ENCODE results near the gene POLD4.

Gene POLD4

DNA sequence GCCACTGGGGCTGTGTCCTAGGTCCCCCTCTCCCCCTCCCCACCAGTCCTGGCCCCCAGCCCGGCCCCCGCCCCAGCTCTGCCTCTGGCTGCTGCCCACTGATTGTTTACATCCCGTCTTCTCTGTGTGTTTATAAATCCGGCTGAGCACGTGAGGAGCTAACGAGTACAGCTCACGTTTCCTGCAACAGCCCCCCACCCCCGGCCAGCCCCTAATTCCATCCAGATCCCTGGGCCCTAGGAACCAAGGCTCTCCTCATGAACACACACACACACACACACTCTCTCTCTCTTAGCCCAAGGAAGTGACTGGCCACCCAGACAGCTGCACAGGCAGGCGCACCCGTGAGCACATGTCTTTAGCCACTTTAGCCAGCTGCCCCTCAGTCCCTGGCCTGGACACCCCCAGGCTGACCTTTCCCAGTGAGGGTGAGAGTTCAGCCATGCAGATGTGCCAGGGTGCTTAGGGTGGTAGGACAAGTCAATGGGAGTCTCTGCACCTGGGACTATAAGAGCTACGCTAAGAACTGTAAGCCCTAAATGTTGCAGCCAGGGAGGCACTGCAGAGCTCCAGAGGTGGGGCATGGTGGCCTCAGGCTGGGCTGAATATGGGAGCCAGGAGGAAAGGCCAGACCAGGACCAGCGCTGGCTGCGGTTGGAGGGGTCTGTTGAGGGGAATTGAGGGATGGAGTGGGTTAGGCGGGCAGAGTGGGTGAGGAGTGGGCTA is 17.2 kb upstream of the POLD4 start:
- DNase-seq = no peak

DNA sequence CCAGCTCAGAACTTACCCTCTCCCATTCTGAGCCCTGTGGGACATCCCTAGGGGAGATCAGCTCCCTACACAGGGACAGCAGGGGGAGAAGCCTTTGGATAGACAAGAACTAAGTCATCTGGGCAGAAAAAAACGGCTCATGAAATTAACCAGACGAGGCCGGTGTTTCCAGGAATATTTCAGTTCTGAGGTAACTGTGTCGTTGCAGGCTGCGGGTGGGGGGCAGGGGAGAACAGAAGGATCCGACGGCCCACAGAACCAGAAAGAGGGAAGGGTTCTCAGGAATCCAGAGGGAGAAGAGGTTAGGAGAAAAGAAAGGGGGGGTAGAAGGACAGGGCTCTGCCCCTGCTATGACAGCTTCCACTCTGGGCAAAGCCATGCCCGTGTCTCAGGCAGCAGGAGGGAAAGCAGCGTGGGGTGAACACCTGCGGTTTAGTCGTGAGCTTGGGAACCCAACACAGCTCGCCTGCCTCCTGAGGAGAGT is 16.5 kb upstream of the POLD4 start:
- DNase-seq = no peak

DNA sequence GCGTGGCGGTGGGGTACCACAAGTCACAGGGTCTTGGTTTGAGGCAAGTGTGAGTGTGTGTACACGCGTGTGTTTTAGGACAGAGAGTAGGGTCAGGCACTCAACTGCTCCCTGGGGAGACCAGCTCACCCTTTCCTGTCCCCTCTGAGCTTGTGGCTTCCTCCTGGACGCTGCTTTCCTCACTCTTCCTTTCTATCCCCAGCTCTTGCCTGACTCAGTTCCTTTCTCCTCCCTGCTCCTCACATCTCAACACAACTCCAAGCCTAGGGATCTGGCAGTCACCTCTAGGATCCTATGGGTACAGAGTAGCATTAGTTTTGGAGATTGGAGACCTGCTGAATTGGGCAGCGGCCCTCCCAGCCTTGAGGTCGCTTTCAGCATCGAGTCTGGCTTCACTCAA is 15.9 kb upstream of the POLD4 start:
- no peak for DNase-seq

DNA sequence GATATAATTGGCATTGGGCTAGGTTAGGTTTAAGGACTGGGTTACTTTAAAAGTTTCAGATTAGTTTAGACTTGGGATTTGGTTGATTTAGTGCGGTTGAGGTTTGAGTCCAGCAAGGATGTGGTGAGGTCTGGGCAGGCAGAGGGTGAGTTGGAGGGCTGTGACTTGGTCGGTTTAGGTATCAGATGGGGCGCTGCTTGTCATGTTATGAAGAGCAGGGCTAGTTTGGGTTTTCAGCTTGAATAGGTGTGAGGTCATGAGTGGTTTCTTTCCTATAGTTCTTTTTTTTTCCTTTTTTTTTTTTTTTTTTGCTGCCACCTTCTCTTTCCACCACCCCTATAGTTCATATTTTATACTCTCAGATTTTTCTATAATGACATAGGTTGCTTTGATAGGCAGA is 15.3 kb upstream of the POLD4 start:
- DNase-seq = no peak

DNA sequence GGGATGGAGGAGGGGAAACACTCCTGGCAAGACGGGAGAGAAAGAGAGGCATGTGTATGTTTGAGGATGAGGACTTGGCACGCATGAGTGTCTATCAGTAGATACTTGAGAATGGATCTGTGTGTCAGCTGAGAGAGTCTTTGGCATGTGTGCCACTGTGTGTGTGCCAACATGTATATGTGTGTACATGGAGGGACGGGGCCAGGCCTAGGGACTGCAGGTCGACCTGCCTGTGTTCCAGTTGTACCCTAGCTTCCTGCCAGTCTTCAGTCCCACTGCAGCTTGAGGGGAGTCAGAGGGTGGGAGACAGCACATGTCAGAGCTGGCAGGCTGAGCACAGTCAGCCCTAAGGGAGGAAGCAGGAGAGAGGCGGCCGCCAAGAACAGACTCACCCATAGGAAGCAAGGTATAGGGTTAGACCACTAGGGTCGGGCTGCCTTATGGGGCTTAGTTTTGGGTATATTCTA is 14.4 kb upstream of the POLD4 start:
- no peak for DNase-seq

DNA sequence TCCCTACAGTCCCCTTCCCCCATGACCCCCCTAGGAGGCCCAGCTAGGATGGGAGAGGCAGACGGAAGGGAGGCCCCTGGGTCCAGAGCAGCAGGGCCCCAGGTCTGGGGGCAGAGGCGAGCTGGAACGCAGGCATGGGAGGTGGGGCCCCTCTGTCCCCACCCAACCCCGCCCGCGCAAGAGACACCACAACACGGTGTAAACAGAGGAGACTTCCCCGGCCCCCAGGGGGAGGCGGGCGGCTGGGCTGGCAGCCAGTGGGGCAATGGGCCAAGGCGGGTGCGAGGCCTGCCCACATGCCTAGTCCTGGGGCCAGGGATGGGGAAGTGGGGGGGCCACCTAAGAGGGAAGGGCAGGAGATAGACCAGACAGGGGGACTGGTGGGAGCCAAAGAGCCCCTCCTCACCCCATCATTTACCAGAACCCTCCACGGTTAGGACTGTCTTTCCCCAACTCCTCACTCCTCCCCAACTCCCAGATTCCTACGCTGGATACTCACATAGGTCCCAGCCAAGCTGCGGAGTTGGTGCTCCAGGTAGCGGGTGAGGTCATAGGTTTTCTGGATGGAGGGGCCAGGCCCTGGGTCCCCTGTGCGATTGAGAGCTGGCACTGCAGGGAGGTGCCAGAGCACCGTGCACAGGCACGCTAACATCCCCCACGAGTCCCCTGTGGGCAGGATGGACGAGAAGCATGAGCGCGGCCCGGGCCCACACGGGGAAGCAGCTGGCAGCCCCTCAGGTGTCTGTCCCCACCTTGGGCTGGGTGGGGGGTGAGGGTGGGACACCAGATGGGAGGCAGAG is 13.8 kb upstream of the POLD4 start:
- DNase-seq = no peak

DNA sequence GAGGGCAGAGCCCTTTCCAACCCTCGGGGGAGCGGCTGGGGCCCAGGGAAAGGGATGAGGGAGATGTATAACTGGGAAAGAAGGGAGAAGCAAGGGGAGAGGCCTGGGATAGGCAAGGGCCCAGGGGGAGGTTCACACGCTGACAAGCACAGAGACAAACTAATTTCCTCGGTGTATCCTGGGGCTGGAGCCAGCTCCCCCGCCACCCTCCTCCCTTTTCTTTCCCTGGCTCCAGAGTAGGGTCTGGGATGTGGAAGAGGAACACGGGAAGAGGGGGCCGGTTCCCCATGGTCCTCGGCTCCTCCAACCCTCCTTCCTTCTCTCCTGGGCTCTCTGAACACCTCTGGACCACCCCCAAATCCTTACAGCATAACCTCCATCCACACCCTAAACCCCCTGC is 13.2 kb upstream of the POLD4 start:
- DNase-seq = no peak

DNA sequence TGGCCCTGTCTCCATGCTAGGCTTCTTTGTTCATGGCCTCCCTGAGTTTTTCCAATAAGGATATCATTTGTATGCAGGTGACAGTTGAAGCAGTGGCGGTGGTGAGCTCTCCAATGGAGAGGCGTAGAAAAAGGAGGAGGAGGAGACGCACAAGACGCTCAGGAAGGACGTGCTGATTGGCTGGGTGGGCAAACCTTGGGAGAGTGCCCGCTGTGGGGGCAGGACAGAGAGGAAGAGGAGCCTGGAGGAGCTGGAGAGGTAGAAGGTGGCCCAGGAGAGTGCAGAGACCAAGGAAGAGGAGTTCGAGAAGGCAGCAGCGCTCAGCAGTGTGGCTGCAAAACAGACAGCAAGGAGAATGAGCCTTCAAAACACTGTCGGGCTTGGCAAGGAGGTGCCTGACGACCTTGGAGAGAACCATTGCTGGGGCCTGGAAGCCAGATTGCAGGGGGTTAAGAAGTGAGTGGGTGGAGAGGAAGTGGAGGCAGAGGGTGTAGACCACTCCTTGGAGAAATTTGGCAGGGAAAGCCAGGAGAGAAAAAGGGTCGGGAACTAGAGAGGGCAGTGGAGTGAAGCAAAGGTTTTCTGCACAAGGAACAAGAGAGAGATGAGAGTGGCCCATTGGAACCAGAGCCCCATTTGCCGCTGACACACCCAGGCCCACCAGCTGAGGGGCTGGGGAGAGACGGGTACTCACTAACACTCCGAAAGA is 12.5 kb upstream of the POLD4 start:
- peak; percentile 56 to 61 for DNase-seq

DNA sequence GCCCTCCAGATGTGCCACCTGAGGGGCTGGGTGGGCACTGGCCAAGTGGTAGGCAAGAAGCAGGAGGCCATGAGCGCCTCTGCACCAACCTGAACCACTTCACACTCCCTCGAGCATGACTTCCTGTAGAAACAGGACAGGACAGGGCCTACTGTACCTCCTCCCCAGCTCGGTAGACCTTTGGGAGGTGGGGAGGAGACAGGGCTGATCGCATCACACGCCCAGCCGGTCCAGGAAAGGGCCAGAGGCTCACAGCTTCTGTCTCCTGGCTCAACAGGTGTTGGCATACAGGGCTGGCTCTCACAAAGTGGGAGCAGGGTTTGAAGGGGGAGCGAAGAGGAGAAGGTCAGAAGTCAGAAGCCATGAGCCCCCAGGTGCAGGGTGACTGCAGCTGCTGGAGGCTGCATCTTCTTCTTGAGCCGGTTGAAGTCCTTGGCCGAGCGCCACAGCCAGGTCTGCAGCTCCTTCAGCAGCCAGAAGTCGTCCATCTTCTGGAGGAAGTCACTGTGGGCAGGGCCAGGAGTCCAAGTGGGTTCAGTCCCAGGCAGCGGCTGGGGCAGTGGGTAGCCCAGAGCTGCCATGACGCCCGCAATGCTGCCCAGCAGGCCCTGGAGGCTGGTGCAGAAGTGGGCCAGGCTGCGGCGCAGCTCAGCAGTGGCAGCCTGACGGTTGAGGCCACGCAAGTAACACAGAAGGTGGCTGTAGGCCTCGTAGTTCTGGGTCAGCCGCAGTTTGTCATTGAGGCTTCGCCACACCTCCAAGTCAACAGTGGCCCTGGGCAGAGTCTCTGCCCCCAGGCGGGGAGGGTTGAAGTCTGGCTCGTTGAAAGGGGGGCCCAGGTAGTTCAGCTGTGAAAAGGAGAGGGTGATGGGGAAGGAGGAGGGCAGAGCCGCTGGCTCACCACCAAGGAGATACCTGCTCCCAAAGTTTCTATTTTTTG is 11.7 kb upstream of the POLD4 start:
- no peak for DNase-seq

DNA sequence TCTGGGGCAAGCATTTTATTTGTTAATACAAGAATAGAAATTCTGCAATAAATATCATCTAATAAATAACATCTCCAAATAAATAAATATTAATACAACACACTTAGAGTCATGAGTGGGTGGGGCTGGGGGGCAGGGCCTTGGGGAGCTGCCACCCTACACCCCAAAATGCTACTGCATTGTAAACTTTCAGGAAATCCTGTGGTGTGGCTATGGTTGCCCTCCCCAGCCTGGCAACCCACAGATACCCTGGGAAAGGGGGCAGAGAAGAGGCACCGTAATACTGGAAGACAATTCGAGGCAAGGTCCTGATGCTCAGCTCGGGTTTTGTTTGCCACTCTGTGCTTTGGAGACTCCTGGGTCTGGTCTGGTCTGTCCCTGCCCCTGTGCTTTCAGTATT is 10.8 kb upstream of the POLD4 start:
- no peak for DNase-seq

DNA sequence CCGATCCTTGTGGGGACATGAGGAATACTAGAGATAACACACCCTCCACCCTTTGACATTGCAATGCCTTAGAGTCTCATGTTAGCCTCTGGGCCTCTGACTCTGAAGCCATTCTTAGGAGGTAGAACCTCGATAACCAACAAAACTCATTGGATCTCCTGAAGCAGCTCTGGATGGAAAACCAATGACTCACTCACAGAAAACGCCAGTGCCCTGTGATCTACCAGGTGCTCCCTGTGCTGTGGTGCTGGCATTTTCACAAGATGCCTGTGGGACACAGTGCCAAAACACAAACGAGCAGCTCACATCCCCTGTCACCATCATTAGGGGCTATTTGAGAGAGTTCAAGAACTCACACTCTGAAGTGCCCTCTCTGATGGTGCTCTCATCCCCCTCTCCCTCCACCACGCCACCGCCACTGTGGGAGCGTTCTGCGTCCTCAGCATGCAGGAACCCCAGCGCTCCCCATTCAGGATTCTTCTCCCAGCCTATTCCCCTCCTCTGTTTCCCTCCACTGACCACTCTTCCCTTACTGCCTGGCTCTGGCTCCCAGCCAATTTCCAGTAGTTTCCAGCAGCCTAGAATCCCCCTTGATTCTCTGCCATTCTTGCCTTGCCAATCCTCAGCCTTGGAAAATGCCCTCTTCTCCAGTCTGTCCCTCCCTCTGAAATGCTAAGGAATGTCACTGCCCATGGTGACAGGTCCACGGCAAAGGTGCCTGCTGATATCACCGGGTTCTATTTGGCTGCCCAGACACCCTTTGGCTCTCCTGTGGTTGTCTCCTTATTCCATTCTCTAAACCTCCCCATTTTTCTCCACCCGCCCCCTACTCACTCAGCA is 4.7 kb upstream of the POLD4 start:
- no peak for DNase-seq

DNA sequence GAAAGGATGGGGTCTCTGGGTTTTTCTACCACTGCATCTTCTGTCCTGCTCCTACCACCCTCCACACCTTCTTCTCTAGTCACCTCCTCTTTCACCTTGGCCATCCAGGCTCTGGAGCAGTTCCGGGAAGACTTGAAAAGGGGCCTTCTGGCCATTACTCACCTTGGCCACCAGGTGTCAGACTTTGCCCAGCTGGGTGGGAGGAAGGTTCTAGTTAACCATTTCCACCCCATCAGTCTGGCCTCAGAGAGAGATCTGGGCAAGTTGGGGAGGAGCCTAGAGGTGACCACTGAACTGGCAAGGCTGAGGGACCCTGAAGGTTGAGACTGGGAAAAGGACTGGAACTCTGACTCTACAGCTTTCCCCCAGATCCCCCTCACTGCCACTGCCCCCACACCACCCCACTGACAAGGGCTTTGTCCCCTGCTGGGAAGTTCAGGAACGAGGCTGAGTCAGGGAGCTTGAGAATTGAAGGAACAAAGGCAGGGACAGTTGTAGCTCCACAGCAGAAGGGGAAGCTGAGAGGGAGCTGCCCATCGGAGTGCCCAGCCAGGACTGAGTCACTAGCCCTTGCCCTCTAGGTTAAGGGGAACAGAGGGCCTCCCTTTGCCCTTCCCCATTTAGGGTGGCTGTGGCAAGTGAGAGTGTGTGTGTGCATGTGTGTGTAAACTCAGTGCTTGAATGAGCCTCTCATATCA is 3.7 kb upstream of the POLD4 start:
- peak; percentile 64 to 87 for DNase-seq

DNA sequence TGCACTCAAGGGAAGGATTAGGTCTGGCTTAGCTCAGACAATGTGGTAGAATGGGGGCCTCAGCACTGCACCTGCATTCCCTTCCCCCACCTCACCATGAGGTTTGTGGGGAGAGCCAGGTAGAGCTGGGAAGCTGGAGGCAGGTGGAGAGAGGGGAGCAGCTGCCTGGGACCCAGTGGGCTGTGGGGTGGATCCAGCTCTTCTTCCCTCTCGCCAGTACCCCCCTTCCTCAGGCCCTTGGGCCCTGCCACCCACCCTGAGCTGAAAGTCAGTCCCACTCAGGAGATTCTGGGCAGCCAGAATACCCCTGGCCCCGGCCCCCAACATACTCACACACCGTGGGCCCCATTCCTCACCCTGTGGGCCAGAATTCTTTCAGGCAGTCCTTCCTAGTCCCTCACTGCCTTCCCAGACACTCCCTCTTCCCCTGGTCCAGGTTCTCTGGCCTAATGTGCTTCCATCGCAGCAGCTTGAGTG is 3.1 kb upstream of the POLD4 start:
- no peak for DNase-seq

DNA sequence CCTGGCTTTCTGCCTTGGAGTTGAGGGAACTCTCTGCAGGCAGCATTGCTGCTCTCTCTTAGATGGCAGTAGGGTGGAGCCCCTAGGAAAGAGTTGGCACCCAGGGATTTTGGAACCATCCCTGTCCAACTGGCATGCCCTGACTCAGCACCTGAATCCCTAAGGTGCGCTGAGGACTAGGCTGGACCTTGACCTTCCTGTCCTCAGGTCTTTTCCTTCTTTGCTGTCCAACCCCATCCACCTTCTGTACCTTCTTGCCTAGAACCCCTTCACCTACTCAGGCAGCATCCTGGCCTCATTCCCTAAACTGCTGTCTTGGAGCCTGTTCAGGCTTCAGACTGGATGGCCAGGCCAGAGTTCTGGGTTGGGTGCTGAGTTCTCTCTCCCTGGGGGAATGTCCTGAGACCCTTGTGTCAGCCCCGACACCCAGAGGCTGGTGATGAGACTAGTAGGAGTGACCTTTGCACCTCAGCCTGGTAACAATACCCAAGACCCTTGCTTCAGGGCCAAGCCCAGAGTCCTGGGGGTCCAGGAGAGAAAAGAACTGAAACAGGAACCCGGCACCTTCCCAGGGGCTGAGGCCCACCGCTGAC is 2.5 kb upstream of the POLD4 start:
- DNase-seq = no peak

DNA sequence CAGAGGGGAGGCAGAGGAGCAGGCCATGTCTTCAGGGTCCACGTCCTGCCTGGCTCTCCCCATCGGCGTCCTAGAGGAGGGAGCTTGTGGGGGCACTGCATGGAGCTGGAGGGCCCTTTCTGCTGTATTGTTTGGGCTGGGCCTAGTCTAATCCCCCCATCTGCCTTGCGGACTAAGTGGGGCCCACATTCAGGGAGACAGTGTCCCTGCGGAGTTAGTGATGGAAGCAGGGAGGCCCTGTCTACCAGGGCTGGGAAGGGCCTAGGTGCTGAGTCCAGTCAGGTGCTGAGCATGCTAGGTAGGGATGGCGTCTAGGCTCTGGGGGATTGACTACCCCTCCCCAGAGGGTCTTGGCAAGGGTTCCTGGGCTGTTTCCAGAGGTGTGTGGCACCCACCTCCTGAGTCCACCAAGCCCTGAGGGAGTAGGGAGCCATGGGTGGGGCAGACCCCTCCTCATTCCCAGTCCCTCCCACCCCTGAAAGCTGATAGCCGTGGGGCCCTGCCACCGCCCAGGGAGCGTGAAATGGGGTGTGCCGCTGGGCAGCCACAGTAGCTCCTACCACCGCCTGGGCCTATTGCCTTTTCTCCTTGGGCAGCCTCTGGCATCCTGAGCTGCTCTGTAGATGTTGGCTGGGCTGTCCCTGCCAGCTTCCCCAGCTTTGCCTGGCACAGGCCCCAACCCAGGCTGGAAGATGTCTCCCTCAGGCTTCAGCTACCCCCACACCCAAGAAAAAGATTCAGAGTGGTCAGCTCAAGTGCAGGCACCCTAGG is 1.9 kb upstream of the POLD4 start:
- no peak for DNase-seq

DNA sequence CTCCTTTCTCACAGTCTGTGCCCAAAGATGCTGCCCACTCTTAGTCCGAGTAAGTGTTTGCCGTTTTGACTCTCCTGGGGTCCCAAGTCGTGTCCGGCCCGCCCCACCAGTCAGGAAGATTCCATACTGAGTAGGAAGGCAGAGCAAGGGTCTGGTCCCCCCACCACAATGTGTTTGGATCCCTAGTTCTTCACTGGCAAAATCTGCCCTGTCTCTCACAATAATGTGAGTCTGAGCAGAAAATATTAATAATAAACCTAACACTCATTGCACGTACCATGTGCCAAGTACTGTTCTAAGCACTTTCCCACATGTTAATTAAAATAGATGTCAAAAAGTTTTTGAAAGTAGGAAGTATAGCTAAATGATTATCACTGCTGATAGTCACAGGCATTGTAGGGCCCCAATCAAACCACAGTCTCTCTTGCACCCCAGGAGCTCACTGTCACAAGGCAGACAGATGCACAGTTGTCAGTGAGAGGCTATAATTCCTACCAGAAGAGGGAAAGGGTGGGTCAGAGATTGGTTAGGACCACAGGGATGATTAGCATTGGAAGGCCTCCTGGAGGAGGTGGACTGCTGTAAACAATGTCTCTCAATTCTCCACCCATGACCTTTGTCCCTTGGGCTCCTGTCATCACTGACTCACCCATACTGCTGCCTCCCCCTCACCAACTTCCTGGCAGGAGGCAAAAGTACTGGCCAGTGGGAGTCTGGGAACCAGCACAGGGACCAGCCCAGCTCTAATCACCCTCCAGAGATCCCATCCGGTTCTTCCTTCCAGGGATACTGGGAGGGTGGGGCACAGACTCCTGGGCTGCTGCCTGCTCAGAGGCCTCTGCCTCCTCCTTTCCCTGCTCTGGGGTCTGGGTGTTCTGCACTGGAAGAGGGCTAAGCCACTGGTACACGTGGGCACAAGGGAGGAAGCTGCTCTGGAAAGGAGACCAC is 1.0 kb upstream of the POLD4 start:
- DNase-seq = peak in 1 of 2 experiments; percentile 34

DNA sequence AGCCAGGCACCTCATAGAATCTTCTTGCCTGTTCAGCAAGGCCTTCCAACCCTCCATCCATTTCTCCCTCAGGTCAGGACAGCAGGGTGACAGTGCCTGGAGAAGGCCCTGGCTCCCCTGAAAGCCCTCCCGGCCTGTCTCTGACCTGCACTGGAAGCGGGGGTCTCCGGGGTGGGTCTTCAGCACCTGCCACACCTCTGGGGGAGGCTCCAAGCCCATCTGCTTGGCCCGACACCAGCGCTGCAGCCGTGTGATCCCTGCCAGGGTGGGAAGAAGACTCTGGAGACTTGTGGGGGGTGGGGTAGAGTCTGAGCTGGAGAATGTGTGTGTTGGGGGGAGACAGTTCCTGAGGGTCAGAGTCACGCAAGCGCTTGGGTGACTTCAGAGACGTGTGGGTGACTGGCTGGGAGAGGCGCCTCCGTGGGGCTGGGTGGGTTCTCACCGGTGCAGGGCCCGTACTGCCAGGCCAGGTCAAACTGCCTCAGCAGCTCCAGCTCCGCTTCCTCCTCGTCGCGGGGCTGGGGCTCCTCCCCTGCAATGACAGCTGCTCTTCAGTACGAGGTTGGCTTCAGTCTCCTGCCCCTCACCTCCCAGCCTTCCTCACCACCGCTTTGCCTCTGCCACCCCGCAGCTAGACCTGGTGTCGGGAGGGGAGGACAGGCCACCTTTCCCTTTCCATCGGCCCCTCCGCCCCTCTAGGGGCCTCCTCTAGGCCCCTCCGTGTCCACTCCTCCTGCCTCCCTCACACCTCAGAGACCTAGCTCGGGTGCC is 615 bp downstream of the POLD4 start:
- DNase-seq = peak; percentile 80 to 90

All from NCI-H526 (cell line).